Thyroid gland (tissue), 4 donors: ENCODE data around the gene ZIC4.

Source experiments
- POLR2A ChIP-seq, 2 donors: fragments of 450-650 bp; IDR thresholded peaks; one replicate each; pipeline ENCODE4 v1.6.1; 2017; ENCODE audit warnings: antibody characterized with exemption in 2 of 2, mild to moderate bottlenecking in 2 of 2, moderate library complexity in 1 of 2
- TF ChIP-seq, protein P1 (sequence below), 6 experiments: fragments of 200-600 bp in 3 of 6; fragments of 450-650 bp in 3 of 6; sonication (generic) in 3 of 6; IDR thresholded peaks; one replicate each; pipeline ENCODE4 v1.5.1; 2016 to 2019; ENCODE audit warnings: antibody characterized with exemption in 6 of 6, mild to moderate bottlenecking in 2 of 6, inconsistent platforms in 1 of 6, moderate library complexity in 1 of 6

DNA sequence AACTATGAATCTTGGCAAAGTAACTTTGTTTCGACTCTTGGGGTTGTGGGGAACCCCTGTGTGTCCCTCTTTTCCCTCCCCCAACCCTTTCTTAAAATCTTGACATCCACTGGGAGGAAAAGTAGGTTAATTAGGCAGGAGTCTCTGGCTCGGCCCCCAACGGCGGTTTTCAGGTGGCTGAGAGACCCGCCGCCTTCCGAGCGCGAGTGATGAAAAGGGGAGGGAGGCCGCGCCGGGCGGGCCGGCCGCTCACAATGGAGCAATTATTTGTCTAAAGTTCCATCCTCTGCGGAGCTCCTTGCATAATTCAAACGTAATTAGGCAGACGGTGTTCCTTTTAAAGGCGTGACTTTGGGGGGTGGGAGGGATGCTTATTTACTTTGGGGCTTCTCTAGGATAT is 51.7 kb downstream of the ZIC4 start:
- TF ChIP-seq, protein P1, sequence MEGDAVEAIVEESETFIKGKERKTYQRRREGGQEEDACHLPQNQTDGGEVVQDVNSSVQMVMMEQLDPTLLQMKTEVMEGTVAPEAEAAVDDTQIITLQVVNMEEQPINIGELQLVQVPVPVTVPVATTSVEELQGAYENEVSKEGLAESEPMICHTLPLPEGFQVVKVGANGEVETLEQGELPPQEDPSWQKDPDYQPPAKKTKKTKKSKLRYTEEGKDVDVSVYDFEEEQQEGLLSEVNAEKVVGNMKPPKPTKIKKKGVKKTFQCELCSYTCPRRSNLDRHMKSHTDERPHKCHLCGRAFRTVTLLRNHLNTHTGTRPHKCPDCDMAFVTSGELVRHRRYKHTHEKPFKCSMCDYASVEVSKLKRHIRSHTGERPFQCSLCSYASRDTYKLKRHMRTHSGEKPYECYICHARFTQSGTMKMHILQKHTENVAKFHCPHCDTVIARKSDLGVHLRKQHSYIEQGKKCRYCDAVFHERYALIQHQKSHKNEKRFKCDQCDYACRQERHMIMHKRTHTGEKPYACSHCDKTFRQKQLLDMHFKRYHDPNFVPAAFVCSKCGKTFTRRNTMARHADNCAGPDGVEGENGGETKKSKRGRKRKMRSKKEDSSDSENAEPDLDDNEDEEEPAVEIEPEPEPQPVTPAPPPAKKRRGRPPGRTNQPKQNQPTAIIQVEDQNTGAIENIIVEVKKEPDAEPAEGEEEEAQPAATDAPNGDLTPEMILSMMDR (IDR thresholded peaks at IDR 0.05): no peak
- TF ChIP-seq POLR2A (IDR thresholded peaks at IDR 0.05): no peak
